Body of pancreas (tissue), 4 donors: ENCODE results near the gene ALDH1A3.

ENCODE experiments used
- CTCF ChIP-seq, 7 experiments: fragments of 450-650 bp in 4 of 7; fragments of 200-600 bp in 3 of 7; sonication (generic) in 3 of 7; IDR thresholded peaks; one replicate each; pipeline ENCODE4 v1.5.1; 2016 to 2019; ENCODE audit warnings: antibody characterized with exemption in 7 of 7
- POLR2A ChIP-seq, 3 donors: fragments of 450-650 bp; IDR thresholded peaks; one replicate each; pipeline ENCODE4 v1.6.1; 2016; ENCODE audit warnings: antibody characterized with exemption in 3 of 3, mild to moderate bottlenecking in 2 of 3

- TF ChIP-seq POLR2A (IDR thresholded peaks at IDR 0.05) (no peak), CTCF (IDR thresholded peaks at IDR 0.05) (no peak)
Measured at GRCh38 chr15:100905850-100906249, 26.2 kb downstream of the ALDH1A3 start.
